Neural progenitor cell (in vitro differentiated cells): ENCODE data around the gene ELMO1. TPM values are rescaled to one million over a fixed set of nuclear protein-coding genes. Genes with fewer than 3 reads are reported as not detected.
A peak's percentile ranks its signal among the peaks of the same experiment; 100 is the strongest.

ENCODE experiments used
- DNase-seq: peaks from one replicate; pipeline ENCODE4 v3.0.0-alpha.2; 2016; ENCODE audit warnings: low spot score
- H2AFZ ChIP-seq: fragments of 200-600 bp; sonication (generic); replicated peaks from 2 replicates; pipeline ENCODE4 v1.6.1; 2016; ENCODE audit warnings: antibody characterized with exemption
- H3F3A ChIP-seq: fragments of 200-600 bp; sonication (generic); 2 replicates; pipeline ENCODE4 v1.6.1; 2016; ENCODE audit warnings: antibody characterized with exemption, low read depth
- H3K27ac ChIP-seq: fragments of 200-600 bp; sonication (generic); 2 replicates; pipeline ENCODE4 v1.5.1; 2016; ENCODE audit warnings: mild to moderate bottlenecking
- H3K27me3 ChIP-seq: fragments of 200-600 bp; sonication (generic); 2 replicates; pipeline ENCODE4 v1.6.1; 2016; ENCODE audit warnings: mild to moderate bottlenecking, moderate library complexity
- H3K36me3 ChIP-seq: fragments of 200-600 bp; sonication (generic); 2 replicates; pipeline ENCODE4 v1.5.1; 2016
- H3K4me1 ChIP-seq: fragments of 200-600 bp; sonication (generic); 2 replicates; pipeline ENCODE4 v1.6.1; 2016; ENCODE audit warnings: mixed run types
- H3K4me2 ChIP-seq: fragments of 200-600 bp; sonication (generic); 2 replicates; pipeline ENCODE4 v1.6.1; 2016
- H3K4me3 ChIP-seq: fragments of 200-600 bp; sonication (generic); 2 replicates; pipeline ENCODE4 v1.5.1; 2016
- H3K79me2 ChIP-seq: fragments of 200-600 bp; sonication (generic); 2 replicates; pipeline ENCODE4 v1.6.1; 2016; ENCODE audit warnings: low read depth
- H3K9ac ChIP-seq: fragments of 200-600 bp; sonication (generic); 2 replicates; pipeline ENCODE4 v1.6.1; 2016
- H3K9me3 ChIP-seq: fragments of 200-600 bp; sonication (generic); 2 replicates; pipeline ENCODE4 v1.5.1; 2016; ENCODE audit warnings: low read depth
- H4K20me1 ChIP-seq: fragments of 200-600 bp; sonication (generic); 2 replicates; pipeline ENCODE4 v1.6.1; 2016; ENCODE audit warnings: low read depth
- H3K27ac Mint-ChIP-seq: 3 replicates; pipeline ENCODE4 v1.8.0; 2021; ENCODE audit warnings: mixed read lengths
- H3K27me3 Mint-ChIP-seq: 2 replicates; pipeline ENCODE4 v1.8.0; 2022; ENCODE audit warnings: low read depth, mild to moderate bottlenecking, inconsistent platforms, moderate library complexity, mixed read lengths; ENCODE audit not compliant: insufficient read depth
- H3K36me3 Mint-ChIP-seq: 3 replicates; pipeline ENCODE4 v1.8.0; 2021; ENCODE audit warnings: mixed read lengths
- H3K4me1 Mint-ChIP-seq: 3 replicates; pipeline ENCODE4 v1.8.0; 2021; ENCODE audit warnings: mixed read lengths
- H3K4me3 Mint-ChIP-seq: 3 replicates; pipeline ENCODE4 v1.8.0; 2021; ENCODE audit warnings: mild to moderate bottlenecking, moderate library complexity, mixed read lengths
- H3K9me3 Mint-ChIP-seq: 3 replicates; pipeline ENCODE4 v1.8.0; 2020; ENCODE audit warnings: mixed read lengths
- EZH2 ChIP-seq: fragments of 200-600 bp; sonication (generic); IDR thresholded peaks from 2 replicates; pipeline ENCODE4 v1.6.1; 2017; ENCODE audit warnings: antibody characterized with exemption, mild to moderate bottlenecking, moderate library complexity
- EZH2phosphoT487 ChIP-seq: fragments of 200-600 bp; sonication (generic); IDR thresholded peaks from 2 replicates; pipeline ENCODE4 v1.6.1; 2017; ENCODE audit warnings: antibody characterized with exemption
- total RNA-seq: library from RNA; depleted of rRNA; stranded (reverse); fragments of >200 nt; gene quantifications from 2 replicates; pipeline ENCODE4 v1.2.3, GENCODE V29; 2015; ENCODE audit warnings: low replicate concordance
- TF ChIP-seq, protein P1 (sequence below): fragments of 200-600 bp; sonication (generic); IDR thresholded peaks from 2 replicates; pipeline ENCODE4 v1.5.1; 2017; ENCODE audit warnings: antibody characterized with exemption, mild to moderate bottlenecking

The ELMO1 gene
- total RNA-seq, 1 donor from 2014 or later = 22.0 TPM

DNA sequence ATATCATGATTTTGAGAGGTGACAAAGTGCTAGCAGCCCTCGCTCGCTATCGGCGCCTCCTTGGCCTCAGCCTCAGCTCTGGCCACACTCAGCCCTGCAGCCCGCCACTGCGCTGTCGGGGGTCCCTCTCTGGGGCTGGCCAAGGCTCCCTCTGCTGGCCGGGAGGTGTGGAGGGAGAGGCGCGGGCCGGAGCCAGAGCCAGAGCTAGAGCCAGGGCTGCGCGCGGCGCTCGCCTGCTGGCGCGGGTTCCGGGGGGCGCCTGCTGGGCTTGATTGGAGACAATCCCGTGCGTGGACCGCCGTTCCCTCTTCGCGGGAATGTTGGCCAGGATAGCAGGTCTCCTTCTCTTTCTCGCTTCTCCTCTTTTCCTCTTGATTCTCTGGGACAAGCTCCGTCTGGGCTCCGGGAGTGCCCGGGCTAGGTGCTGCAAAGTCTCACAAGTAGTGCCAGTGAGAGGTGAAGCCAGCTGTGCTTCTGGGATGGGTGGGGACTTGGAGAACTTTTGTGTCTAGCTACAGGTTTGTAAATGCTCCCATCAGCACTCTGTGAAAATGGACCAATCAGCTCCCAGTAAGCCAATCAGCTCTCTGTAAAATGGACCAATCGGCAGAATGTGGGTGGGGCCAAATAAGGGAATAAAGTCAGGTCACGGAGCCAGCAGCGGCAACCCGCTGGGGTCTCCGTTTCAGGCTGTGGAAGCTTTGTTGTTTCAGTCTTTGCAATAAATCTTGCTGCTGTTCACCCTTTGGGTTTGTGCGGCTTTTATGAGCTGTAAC is 43.4 kb upstream of the ELMO1 start:
- Histone ChIP-seq H3F3A (peaks cover 6% of the 10 kb centered on the region), H3K4me3 (no peak overlapping the region), H3K36me3 (no peaks in the 10 kb centered on the region), H3K27me3 (no peaks in the 10 kb centered on the region), H3K4me1 (peaks cover 23% of the 10 kb centered on the region), H3K79me2 (no peaks in the 10 kb centered on the region), H3K27ac (no peak overlapping the region), H3K9ac (no peak overlapping the region), H3K4me2 (no peak overlapping the region), H2AFZ (peak overlapping the region; percentile 74), H4K20me1 (no peaks in the 10 kb centered on the region), H3K9me3 (no peaks in the 10 kb centered on the region)
- Mint-ChIP-seq H3K9me3 (peaks cover 2% of the 10 kb centered on the region), H3K27ac (no peak overlapping the region), H3K4me3 (no peak overlapping the region), H3K27me3 (no peaks in the 10 kb centered on the region), H3K36me3 (no peaks in the 10 kb centered on the region), H3K4me1 (no peaks in the 10 kb centered on the region)
- TF ChIP-seq, protein P1, sequence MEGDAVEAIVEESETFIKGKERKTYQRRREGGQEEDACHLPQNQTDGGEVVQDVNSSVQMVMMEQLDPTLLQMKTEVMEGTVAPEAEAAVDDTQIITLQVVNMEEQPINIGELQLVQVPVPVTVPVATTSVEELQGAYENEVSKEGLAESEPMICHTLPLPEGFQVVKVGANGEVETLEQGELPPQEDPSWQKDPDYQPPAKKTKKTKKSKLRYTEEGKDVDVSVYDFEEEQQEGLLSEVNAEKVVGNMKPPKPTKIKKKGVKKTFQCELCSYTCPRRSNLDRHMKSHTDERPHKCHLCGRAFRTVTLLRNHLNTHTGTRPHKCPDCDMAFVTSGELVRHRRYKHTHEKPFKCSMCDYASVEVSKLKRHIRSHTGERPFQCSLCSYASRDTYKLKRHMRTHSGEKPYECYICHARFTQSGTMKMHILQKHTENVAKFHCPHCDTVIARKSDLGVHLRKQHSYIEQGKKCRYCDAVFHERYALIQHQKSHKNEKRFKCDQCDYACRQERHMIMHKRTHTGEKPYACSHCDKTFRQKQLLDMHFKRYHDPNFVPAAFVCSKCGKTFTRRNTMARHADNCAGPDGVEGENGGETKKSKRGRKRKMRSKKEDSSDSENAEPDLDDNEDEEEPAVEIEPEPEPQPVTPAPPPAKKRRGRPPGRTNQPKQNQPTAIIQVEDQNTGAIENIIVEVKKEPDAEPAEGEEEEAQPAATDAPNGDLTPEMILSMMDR = peak; percentile 71
- TF ChIP-seq EZH2 (no peak), EZH2phosphoT487 (no peak)
- DNase-seq = peak; percentile 87

DNA sequence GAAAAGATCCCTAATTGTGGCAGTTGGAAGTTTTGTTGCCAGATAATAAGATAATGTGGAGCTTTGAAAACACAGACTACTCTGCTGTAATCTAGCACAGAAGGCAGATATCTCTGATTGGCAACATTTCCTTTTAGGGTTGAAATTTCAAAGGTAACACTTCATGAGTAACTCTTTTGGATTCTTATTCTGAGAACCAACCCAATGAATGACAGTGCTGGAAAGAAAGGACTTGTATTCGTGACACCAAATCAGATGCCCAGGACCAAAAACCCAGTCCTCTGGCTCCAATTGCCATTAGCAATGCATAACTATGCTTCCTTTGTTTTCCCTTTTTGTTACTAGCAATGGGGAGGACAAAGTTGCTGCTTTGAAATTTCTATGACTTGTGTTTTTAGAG is 41.0 kb upstream of the ELMO1 start:
- H3K4me3 Mint-ChIP-seq = no peak overlapping the region

DNA sequence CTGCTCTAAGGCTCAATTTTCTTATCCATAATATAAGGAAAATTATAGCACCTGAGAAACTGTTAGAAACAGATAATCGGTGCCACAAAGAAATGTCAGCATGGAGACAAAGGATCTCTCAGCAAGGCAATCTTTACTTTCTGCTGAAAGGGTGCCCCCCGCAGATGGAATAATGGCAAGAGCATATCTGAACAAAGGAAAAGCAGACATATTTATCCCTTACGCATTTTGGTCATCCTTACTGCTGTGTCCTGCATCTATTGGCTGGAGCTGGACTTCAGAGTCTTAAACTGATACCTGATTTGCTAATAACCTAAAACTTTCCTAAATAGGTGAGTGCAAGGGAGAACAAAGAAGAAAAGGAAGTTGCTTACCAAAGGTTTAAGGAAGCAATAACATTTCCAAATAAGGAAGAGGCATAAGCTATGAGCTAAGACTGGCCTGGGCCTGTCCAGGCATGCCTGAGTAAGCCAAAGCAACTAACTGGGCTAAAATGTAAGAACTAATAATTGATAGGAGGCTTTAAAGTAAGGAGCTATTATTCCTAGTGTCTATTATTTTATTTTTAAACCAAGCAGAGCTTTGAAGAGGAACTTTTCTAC is 39.6 kb upstream of the ELMO1 start:
- TF ChIP-seq EZH2phosphoT487 (no peak), EZH2 (no peak)
- TF ChIP-seq, protein P1 = no peak
- H3K4me3 ChIP-seq = no peak overlapping the region
- Mint-ChIP-seq H3K4me1 (no peaks in the 10 kb centered on the region), H3K27ac (no peak overlapping the region), H3K36me3 (no peaks in the 10 kb centered on the region), H3K27me3 (peaks cover 2% of the 10 kb centered on the region), H3K9me3 (peaks cover 6% of the 10 kb centered on the region), H3K4me3 (no peak overlapping the region)
- no peaks in the 10 kb centered on the region for H3K79me2 ChIP-seq
- no peaks in the 10 kb centered on the region for H3K27me3 ChIP-seq
- H3K4me2 ChIP-seq = peak overlapping the region; percentile 17
- peaks cover 6% of the 10 kb centered on the region for H3F3A ChIP-seq
- peak overlapping the region; percentile 80 for H2AFZ ChIP-seq
- H3K9me3 ChIP-seq = no peaks in the 10 kb centered on the region
- peak; percentile 15 for DNase-seq
- peaks cover 23% of the 10 kb centered on the region for H3K4me1 ChIP-seq
- H3K27ac ChIP-seq = peak overlapping the region; percentile 34
- no peaks in the 10 kb centered on the region for H4K20me1 ChIP-seq
- H3K9ac ChIP-seq = no peak overlapping the region
- H3K36me3 ChIP-seq = no peaks in the 10 kb centered on the region

More for the DNA sequence above, 41.0 kb upstream of the ELMO1 start:
- Histone ChIP-seq H3K9me3 (no peaks in the 10 kb centered on the region), H3K9ac (no peak overlapping the region), H2AFZ (peak overlapping the region; percentile 73), H3K36me3 (no peaks in the 10 kb centered on the region), H3K27me3 (no peaks in the 10 kb centered on the region), H3K79me2 (no peaks in the 10 kb centered on the region), H3K27ac (no peak overlapping the region), H3K4me3 (no peak overlapping the region), H3F3A (peaks cover 6% of the 10 kb centered on the region), H3K4me2 (no peak overlapping the region), H3K4me1 (peaks cover 23% of the 10 kb centered on the region), H4K20me1 (no peaks in the 10 kb centered on the region)
- Mint-ChIP-seq H3K9me3 (peaks cover 6% of the 10 kb centered on the region), H3K4me1 (no peaks in the 10 kb centered on the region), H3K36me3 (no peaks in the 10 kb centered on the region), H3K27ac (no peak overlapping the region), H3K27me3 (peaks cover 2% of the 10 kb centered on the region)
- no peak for DNase-seq
- TF ChIP-seq EZH2 (no peak), EZH2phosphoT487 (no peak)
- TF ChIP-seq, protein P1 = no peak
